Activated CD4-positive, CD25-positive, alpha-beta regulatory T cell (primary cell): Measurements from ENCODE around the gene CEP95.
A peak's percentile ranks its signal among the peaks of the same experiment; 100 is the strongest.
"Not testable (repeated sequence)": the region's sequence is repeated elsewhere in the genome, so short reads cannot be mapped to it uniquely, and the experiment has no call there.

Experiments used
- DNase-seq, 4 experiments: peaks; one replicate each; lab custom pipeline; 2025; lab: John Stamatoyannopoulos, UW

CEP95 gene, protein sequence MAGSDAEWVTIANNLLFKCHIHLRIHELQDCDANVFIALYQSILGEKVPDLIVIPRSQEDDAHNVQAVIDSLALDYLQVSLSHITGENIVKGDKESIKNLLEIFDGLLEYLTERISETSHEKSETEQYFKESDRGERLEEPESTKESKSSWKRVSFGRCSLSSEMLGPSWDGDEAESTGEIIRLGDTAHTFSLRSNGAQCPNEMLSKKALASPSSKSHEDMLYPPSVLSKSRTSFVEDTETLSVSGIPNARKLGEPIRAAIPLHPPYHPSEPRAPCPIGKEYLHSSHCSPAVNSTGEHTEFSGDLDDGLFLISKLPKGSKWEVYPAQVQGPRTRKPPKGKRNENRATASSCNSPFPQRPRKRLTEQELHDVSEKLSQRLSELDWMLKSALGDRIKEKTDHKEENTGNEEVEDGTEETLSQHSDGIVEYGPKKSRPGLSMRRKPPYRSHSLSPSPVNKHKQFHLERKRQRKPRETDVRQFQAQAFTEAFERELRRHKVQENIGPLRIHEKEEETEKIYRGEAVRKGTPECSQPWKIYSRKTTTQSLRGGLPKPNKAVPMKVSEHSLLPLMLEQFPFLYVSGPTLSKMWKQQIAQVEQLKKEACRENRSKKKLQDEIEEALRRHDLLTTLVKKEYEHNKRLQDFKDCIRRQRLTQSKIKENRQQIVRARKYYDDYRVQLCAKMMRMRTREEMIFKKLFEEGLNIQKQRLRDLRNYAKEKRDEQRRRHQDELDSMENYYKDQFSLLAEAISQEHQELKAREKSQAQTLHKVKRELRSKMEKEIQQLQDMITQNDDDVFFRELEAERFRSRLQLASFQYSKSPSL

GRCh38 chr17:64506576-64507412, at the start of gene CEP95:
Gene CEP95 (plus strand): TSS chr17:64506977. CDS start chr17:64507098, 121 bp downstream.
- DNase-seq = peak; percentile 98 to 99 (median 98)

GRCh38 chr17:64457156-64457555, 49.6 kb upstream of the CEP95 start:
- DNase-seq = no peak

GRCh38 chr17:64458756-64459155, 48.0 kb upstream of the CEP95 start:
- no peak for DNase-seq

DNA sequence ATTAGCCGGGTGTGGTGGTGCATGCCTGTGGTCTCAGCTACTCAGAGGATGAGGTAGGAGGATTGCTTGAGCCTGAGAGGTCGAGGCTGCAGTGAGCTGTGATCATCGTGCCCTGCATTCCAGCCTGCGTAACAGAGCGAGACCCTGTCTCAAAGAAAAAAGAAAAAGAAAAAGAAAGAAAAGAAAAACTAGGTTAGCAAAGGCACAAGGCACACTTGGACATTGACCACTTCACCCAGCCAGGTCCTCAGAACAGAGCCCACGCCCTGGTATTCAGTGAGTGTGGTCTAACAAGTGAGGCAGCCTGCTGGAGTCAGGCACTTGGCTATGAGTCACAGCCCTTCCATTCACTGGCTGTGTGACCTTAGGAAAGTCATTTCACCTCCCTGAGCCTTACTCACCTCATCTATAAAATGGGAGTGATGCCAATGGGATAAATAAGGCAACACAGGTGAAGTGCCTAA, 47.5 kb upstream of the CEP95 start:
- no peak for DNase-seq

GRCh38 chr17:64459818-64460217, 47.0 kb upstream of the CEP95 start:
- DNase-seq = not testable (repeated sequence)

DNA sequence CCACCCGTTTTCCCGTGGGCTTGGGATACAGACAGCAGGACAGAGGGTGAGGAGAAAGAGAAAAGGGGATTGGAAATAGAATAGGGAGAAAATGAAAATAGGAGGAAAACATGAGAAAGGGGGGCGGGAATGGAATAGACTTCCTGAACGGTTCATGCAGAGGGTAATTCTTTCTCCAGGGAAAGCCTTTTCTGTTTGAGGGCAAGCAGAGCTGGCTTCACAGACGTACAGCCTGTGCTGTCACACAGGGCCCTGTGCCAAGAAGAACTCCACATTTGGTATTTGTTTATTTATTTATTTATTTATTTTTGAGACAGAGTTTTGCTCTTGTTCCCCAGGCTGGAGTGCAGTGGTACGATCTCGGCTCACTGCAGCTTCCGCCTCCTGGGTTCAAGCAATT, 45.8 kb upstream of the CEP95 start:
- no peak for DNase-seq

DNA sequence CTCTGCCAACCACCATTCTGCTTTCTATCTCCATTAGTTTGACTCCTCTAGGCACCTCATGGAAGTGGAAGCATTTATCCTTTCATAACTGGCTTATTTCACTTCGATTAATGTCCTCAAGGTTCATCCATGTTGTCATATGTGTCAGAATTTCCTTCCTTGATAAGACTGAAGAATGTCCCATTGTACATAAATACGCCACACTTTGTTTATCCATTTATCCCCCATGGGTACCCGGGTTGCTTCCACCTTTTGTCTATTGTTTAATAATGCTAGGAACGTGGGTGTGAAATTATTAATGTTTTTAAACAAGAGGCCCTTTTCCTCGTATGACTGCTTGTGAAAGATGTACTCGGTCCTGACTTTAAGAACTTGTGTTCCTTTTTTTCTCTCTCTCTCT, 45.0 kb upstream of the CEP95 start:
- no peak for DNase-seq

DNA sequence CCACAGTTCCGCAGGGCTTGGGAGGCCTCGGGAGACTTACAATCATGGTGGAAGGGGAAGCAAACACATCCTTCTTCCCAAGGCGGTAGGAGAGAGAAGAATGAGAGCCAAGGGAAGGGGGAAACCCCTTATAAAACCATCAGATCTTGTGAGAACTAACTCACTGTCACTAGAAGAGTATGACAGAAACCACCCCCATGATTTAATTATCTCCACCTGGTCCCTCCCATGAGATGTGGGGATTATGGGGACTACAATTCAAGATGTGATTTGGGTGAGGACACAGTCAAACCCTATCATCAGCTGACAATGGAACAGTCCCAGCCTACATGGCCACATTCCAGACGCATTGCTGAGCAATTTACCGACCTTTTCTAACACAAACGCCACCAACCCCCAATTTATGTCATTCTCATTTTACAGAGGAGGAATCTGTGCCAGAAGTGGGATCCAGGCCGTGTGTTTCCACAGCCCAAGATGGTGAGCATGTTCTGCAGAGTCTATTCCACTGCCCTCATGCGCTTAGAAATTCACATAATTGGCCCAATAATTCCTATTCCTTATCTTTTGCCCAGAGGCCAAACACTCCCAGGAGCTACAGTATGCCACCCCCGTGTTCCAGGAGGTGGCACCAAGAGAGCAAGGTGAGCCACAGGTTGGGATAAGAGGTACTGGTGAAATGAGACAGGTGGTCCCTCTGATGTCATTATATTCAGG, 40.6 kb upstream of the CEP95 start:
- DNase-seq = no peak

DNA sequence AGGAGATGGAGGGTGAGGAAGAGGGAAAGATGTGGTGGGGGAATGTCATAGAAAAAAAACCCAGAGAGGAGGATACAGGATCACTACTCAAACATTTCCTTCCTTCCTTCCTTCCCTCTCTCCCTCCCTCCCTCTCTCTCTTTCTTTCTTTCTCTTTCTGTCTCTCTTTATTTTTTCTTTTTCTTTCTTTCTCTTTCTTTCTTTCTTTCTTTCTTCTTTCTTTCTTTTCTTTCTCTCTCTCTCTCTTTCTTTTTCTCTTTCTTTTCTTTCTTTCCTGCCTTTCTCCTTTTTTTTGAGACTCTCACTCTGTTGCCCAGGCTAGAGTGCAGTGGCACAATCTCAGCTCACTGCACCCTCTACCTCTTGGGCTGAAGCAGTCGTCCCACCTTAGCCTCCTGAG, 39.9 kb upstream of the CEP95 start:
- DNase-seq = not testable (repeated sequence)

GRCh38 chr17:64470625-64471024, 36.2 kb upstream of the CEP95 start:
- DNase-seq = no peak

DNA sequence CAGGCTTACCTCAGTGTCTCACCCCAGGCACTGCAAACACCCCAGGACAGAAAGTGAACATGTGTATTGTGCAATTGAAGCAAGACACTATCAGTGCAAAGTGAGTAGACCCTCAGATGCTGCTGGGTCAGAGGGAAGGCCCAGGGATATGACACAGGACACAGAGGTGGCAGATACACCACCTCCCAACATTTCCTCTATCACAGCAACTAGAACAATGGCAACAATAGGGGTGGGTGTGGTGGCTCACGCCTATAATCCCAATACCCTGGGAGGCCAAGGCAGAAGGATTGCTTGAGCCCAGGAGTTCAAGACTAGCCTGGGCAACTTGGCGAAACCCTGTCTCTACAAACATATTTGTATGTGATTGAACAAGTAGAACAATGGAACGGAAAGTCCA, 35.3 kb upstream of the CEP95 start:
- DNase-seq = no peak

DNA sequence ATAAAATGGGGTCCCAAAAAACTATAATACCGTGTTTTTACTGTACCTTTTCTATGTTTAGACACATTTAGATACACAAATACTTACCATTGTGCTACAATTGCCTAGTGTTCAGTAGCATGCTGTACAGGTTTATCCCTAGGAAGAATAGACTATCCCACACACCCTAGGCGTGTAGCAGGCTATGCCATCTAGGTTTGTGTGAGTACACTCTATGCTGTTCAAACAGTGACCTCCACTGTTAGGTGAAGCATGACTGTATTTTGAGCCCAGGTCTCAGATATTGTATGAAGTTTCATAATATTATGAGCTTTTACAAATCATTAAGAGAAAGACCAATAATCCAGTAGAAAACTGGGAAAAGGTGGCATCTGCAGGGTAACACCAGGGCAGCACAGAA, 34.2 kb upstream of the CEP95 start:
- no peak for DNase-seq

- no peak for DNase-seq
Observed at GRCh38 chr17:64477849-64478248, 28.9 kb upstream of the CEP95 start.

DNA sequence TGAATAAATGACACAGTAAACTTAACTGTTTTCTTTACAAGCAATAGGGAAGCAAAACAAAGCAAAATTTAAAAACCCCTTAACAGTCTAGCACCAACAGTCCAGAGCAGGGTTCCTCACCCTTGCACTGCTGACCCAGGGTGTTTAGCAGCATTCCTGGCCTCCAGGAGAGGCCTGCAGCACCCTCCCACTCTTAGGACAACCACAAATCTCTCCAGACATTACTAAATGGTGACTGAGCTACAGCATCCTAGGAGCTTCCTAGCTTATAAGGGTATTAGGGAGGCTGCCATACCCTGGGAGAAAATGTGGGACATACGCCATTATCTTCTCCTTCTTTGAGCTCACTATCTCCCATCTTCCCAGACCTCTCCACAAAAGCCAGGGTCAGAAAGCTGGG, 25.8 kb upstream of the CEP95 start:
- DNase-seq = no peak

DNA sequence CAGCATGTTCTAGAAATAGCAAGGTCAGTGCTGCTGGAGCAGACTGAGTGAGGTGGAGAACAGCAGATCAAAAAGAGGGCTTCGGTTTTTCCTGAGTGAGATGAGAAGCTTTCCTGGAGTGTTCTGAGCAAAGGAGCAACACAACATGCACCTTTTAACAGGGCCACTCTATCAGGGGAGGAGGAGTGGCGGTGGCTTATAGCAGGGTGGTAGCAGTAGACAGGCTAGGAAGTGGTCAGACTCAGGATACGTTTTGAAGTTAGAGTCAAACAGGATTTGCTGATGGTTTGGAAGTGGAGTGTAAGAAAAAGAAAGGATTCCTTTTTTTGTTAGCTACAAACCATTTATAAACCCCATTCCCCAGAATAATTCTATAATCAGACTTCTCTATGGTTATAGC, 22.4 kb upstream of the CEP95 start:
- no peak for DNase-seq

GRCh38 chr17:64488301-64488700, 18.5 kb upstream of the CEP95 start:
- DNase-seq = no peak

DNA sequence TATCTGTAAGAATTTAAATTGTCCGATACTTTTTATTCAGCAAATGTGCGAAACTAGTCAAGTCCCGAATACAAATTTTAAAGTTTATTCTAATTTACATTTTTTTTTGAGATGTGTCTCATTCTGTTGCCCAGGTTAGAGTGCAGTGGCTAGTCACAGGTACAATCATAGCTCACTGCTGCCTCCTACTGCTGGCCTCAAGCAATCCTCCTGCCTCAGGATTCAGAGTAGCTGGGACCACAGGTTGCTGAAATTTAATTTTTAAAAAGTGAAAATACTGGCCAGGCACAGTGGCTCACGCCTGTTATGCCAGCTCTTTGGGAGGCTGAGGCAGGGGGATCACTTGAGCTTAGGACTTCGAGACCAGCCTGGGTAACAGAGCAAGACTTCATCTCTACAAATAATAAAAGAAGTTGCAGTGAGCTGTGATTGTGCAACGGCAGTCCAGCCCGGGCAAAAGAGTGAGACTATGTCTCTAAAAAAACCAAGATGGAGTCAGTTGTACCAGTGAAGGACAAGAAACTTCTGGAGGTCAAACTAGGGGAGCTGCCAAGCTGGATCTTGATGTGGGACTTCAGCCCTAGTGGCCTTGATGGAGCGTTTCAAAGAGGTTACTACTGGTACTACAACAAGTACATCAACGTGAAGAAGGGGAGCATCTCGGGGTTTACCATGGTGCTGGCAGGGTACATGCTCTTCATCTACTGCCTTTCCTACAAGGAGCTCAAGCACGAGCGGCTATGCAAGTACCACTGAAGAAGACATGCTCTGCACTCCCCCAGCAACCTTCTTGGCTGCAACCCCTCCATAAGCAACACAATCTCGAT, 15.5 kb upstream of the CEP95 start:
- peak in 2 of 4 experiments; percentile 10 to 18 for DNase-seq

GRCh38 chr17:64491994-64492393, 14.8 kb upstream of the CEP95 start:
- no peak for DNase-seq

- DNase-seq = peak in 1 of 4 experiments; percentile 11
Observed at GRCh38 chr17:64492481-64493109, 14.2 kb upstream of the CEP95 start.

GRCh38 chr17:64494121-64494520, 12.7 kb upstream of the CEP95 start:
- no peak for DNase-seq
